Muscle layer of colon (tissue), 2 donors: ENCODE results near the gene TTC34.
"Not testable (repeated sequence)": the region's sequence is repeated elsewhere in the genome, so short reads cannot be mapped to it uniquely, and the experiment has no call there.

ENCODE experiments used
- H3K27ac ChIP-seq: one replicate; pipeline ENCODE4 v1.7.0; 2013; ENCODE audit warnings: low read depth, mild to moderate bottlenecking, low read length, moderate library complexity
- H3K27me3 ChIP-seq, 2 donors: one replicate each; pipeline ENCODE4 v1.7.0; 2013; ENCODE audit warnings: low read length in 2 of 2, mild to moderate bottlenecking in 2 of 2; ENCODE audit not compliant: insufficient read depth in 2 of 2, control insufficient read depth in 1 of 2
- H3K36me3 ChIP-seq: one replicate; pipeline ENCODE4 v1.7.0; 2013; ENCODE audit warnings: mild to moderate bottlenecking, low read length; ENCODE audit not compliant: insufficient read depth
- H3K4me1 ChIP-seq: one replicate; pipeline ENCODE4 v1.7.0; 2013; ENCODE audit warnings: mild to moderate bottlenecking, low read length; ENCODE audit not compliant: insufficient read depth
- H3K4me3 ChIP-seq, 2 donors: one replicate each; pipeline ENCODE4 v1.7.0; 2013; ENCODE audit warnings: low read length in 2 of 2, low read depth in 1 of 2, mild to moderate bottlenecking in 1 of 2, moderate library complexity in 1 of 2
- H3K9ac ChIP-seq: one replicate; pipeline ENCODE4 v1.7.0; 2013; ENCODE audit warnings: low read length
- H3K9me3 ChIP-seq: one replicate; pipeline ENCODE4 v1.7.0; 2013; ENCODE audit warnings: mild to moderate bottlenecking, low read length
- donor health status: abdominal sarcoma.
- donor health status: Adenocarcinoma of cecum.

TTC34 gene

DNA sequence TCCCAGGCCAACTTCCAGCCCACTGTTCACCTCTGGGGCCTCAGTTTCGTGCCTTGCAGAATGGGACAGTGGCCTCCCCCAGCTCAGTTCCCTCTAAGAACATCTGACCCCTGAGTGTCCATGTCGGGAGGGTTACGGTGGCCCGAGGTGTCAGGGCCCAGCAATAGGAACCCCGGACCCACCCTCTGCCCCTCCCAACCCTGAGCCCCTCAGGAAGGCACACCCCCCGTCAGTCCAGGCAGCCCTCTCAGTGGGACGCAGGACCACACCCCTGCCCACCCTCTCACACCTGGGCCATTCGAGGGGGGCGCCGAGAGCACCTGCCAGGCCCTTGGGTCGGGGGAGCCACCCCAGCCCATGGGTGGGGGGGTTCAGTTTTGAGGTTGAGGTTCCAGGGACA lies 447 bp downstream of the TTC34 start:
- no peak overlapping the region for H3K27ac ChIP-seq
- no peak overlapping the region for H3K9ac ChIP-seq
- H3K9me3 ChIP-seq, result no peaks in the 10 kb centered on the region
- no peak overlapping the region for H3K4me3 ChIP-seq
- peaks cover 0 to 43% of the 10 kb centered on the region in 2 donors for H3K27me3 ChIP-seq
- H3K4me1 ChIP-seq, result no peaks in the 10 kb centered on the region
- no peaks in the 10 kb centered on the region for H3K36me3 ChIP-seq

DNA sequence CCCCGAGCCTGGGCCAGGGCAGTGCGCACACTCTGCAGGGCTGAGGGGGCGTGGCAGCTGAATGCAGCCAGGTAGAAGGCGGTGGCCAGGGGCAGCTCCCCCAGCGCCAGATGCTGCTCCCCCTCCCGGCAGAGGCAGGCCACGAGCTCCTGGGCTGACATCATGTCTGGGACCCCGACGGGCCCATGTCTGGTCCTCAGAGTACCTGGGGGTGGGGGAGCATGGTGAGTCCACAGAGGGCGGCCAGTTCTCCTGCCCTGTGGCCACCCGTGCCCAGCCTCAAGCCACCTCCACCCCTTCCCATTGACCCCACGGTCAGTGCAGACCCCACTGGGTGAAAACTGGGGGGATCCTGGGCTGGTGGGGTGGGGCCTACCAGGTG lies 838 bp downstream of the TTC34 start:
- no peaks in the 10 kb centered on the region for H3K4me1 ChIP-seq
- H3K27me3 ChIP-seq, result peaks cover 0 to 39% of the 10 kb centered on the region in 2 donors
- no peaks in the 10 kb centered on the region for H3K9me3 ChIP-seq
- H3K9ac ChIP-seq, result no peak overlapping the region
- H3K36me3 ChIP-seq, result no peaks in the 10 kb centered on the region
- no peak overlapping the region for H3K4me3 ChIP-seq
- no peak overlapping the region for H3K27ac ChIP-seq

DNA sequence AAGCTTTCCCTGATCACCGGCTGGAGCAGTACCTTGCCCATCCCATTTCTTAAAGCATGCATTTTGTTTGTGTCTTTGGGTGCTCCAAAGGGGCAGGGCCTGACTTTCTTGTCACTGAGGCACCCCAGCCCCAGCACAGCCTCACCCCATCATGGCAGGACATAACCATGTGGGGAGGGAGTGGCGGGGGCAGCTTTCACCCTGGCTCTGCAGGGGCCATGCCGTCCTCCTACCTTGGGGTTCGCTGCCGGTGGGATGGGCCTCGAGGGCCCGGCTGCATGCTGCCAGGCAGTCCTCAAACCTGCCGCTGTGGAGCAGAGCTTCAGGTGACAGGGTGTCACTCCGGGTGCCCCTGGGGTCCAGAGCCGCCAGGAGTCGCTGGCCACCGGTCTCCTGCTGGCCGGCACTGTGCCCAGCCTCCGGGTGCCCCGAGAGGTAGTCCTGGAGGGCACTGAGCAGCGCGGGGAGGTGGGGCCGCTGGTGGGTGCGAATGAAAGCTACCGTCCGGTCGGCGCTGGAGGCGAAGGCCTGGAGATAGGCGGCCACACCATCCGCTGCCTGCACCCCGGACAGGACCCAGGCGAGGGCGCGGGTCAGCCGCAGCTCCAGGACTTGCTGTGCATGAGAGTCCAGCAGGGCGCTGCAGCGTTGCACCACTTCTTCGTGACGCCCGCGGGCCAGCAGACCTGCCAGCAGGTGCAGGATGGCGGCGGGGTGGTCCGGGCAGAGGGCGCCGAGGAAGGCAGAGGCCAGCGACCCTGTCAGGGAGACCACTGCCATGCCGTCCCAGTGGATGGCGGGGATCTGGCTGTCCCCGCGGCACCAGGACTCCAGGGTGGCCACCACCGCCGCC lies 1.5 kb downstream of the TTC34 start:
- Histone ChIP-seq H3K36me3 (no peaks in the 10 kb centered on the region), H3K9ac (no peak overlapping the region), H3K4me1 (no peaks in the 10 kb centered on the region), H3K27ac (no peak overlapping the region), H3K9me3 (no peaks in the 10 kb centered on the region), H3K27me3 (peaks cover 0 to 36% of the 10 kb centered on the region in 2 donors), H3K4me3 (no peak overlapping the region)

DNA sequence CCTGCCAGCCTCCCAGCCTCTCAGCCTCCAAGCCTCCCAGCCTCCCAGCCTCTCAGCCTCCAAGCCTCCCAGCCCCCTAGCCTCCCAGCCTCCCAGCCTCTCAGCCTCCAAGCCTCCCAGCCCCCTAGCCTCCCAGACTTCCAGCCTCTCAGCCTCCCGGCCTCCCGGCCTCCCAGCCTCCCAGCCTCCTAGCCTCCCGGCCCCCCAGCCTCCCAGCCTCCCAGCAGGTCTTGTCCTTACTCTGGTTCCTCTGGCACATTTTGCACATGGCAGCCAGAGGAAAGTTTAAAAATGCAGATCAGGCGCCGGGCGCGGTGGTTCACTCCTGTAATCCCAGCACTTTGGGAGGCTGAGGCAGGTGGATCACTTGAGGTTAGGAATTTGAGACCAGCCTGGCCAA lies 2.5 kb downstream of the TTC34 start:
- not testable (repeated sequence) for H3K9me3 ChIP-seq, H3K36me3 ChIP-seq, H3K27ac ChIP-seq, H3K4me1 ChIP-seq, H3K4me3 ChIP-seq, H3K9ac ChIP-seq
- peaks cover 0 to 34% of the 10 kb centered on the region in 2 donors for H3K27me3 ChIP-seq

DNA sequence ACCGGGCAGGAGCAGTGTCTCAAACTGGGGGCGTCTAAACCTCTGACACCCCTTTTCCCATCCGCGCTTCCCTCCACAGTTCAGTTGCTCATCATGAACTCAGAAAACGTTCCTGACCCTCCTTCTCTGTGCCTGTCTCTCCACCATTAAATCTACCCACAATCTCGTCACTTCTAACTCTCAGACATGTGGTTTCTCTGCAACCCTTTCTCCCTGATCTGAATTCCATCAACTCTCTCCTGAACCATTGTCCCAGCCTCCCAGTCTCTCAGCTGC lies 3.8 kb downstream of the TTC34 start:
- no peak overlapping the region for H3K27ac ChIP-seq

DNA sequence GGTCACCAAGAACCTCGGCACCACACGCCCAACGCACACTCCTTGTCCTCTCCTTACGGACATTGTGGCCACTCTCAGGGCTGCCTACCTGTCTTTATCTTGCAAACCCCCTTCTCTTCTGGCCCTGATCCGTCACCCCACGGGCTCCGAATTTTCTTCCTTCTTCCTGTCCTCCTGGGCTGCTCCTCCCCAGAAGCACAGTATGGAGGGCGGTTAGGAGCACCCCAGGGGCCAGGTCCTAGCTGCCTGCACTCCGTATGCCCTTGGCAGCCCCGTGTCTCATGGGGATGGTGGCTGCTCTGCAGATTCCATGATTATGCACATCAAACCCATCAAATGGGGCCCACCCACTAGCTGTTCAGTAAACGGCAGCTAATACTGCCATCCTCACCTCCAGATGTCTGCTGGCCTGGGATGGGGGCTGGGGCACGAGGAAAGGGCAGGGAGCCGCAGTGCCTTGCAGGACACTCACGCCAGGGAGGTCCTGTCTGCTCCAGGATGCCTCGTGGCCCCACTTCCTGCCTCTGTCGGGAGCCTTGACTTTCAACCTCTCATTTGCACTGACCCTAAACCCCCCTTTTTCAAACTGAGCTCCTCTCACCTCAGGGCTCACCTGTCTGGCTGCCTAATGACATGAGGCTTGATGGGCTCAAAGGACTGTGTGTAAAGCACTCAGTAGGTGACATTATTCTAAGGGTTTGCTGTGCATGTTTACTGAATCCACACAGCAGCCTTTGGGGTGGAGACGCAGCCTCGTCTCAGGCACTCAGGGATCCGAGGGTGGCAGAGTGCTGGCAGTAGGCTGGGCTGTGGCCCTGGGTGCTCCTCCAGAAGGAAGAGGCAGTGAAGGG lies 4.4 kb downstream of the TTC34 start:
- Histone ChIP-seq H3K27ac (no peak overlapping the region), H3K27me3 (peaks cover 0 to 24% of the 10 kb centered on the region in 2 donors), H3K9me3 (peaks cover 3% of the 10 kb centered on the region), H3K36me3 (no peaks in the 10 kb centered on the region), H3K9ac (no peak overlapping the region), H3K4me3 (no peak overlapping the region), H3K4me1 (no peaks in the 10 kb centered on the region)

More for the DNA sequence above, 3.8 kb downstream of the TTC34 start:
- Histone ChIP-seq H3K36me3 (no peaks in the 10 kb centered on the region), H3K9me3 (peaks cover 3% of the 10 kb centered on the region), H3K27me3 (peaks cover 0 to 27% of the 10 kb centered on the region in 2 donors), H3K4me1 (no peaks in the 10 kb centered on the region), H3K4me3 (no peak overlapping the region), H3K9ac (no peak overlapping the region)

DNA sequence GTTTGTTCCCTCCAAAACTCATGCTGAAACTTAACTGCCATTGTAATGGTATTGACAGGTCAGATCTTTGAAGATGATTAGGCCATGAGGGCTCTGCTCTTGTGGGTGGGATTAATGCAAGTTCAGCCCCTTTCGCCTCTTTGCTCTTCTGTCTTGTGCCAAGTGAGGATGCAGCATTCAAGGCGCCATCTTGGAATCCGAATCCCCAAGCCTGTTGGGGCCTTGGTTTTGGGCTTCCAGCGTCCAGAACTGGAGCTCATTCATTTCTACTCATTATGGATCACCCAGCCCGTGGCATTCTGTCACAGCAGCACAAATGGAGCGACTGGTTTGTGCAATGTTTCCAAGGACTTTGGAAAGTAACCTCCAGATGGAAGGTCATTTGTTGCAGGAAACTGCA lies 5.6 kb downstream of the TTC34 start:
- Histone ChIP-seq H3K9me3 (peaks cover 3% of the 10 kb centered on the region), H3K27ac (no peak overlapping the region), H3K36me3 (no peaks in the 10 kb centered on the region), H3K4me1 (no peaks in the 10 kb centered on the region), H3K4me3 (no peak overlapping the region), H3K27me3 (peaks cover 0 to 18% of the 10 kb centered on the region in 2 donors), H3K9ac (no peak overlapping the region)

DNA sequence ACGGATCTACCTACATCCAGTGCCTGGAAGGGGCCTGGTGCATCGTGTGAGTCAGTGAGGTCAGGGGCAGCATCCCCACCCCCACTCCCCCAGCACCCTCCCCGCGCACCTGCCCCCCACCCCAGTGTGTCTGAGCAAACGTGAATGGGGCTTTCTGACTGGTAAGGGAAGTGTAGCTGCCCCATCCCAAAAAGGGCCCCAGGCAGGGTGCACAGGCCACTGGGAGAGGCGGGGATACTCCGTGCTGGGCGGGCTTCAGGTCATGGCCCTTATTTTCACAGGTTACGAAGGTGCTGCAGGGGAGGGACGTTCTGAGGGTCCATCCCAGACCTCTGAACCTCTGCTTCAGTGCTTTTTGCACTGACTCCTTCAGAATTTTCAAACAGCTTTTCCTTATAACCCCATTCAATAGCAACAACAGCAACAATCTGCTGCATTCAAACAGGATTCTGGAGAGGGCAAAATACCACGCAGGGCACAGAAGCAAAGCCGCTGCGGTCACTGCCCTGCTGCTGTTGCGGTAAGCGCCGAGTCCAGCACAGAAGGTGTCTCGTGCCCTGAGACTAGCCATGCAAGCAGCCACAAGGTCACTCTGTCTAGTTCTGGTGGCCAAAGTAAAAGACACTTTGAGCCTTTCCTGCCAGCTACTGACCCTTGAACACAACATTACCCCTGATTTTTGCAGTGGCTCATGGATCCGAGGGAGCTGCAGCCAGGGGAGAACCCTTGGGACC lies 10.3 kb downstream of the TTC34 start:
- H3K27me3 ChIP-seq, result peaks cover 10 to 41% of the 10 kb centered on the region in 2 donors

DNA sequence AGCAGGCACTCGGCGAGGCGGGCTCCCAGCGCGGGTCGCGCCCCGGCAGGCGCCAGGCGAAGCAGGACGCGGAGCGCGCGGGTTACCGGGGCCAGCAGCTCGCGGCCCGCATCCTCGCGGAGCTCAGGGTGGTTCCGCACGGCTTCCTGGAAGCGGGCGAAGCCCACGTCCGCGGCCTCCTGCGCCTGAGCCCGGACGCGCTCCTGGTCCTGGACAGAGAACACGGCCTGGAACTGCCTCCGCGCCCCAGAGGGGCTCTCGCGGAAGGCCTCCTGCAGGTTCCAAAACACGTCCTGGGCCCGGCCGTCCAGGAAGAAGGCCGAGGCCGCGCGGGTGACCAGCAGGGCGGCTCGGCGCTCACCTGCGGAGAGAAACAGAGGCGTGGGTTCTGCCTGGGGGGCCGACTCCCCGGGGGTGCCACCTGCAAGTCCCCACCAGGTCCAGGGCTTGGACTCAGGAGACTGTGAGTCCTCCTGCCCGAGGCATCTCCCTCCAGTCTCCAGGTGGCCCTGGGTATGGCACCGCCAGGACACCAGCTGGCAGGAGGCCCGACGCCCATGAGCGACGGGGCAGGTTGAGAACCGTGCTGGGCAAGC lies 11.4 kb downstream of the TTC34 start:
- Histone ChIP-seq H3K9ac (no peak overlapping the region), H3K27me3 (peaks cover 10 to 47% of the 10 kb centered on the region in 2 donors), H3K4me1 (no peaks in the 10 kb centered on the region), H3K36me3 (no peaks in the 10 kb centered on the region), H3K4me3 (no peak overlapping the region), H3K27ac (no peak overlapping the region), H3K9me3 (peaks cover 3% of the 10 kb centered on the region)

More for the DNA sequence above, 10.3 kb downstream of the TTC34 start:
- H3K27ac ChIP-seq, result no peak overlapping the region
- no peaks in the 10 kb centered on the region for H3K36me3 ChIP-seq
- peaks cover 3% of the 10 kb centered on the region for H3K9me3 ChIP-seq
- no peak overlapping the region for H3K4me3 ChIP-seq
- no peak overlapping the region for H3K9ac ChIP-seq
- H3K4me1 ChIP-seq, result no peaks in the 10 kb centered on the region

DNA sequence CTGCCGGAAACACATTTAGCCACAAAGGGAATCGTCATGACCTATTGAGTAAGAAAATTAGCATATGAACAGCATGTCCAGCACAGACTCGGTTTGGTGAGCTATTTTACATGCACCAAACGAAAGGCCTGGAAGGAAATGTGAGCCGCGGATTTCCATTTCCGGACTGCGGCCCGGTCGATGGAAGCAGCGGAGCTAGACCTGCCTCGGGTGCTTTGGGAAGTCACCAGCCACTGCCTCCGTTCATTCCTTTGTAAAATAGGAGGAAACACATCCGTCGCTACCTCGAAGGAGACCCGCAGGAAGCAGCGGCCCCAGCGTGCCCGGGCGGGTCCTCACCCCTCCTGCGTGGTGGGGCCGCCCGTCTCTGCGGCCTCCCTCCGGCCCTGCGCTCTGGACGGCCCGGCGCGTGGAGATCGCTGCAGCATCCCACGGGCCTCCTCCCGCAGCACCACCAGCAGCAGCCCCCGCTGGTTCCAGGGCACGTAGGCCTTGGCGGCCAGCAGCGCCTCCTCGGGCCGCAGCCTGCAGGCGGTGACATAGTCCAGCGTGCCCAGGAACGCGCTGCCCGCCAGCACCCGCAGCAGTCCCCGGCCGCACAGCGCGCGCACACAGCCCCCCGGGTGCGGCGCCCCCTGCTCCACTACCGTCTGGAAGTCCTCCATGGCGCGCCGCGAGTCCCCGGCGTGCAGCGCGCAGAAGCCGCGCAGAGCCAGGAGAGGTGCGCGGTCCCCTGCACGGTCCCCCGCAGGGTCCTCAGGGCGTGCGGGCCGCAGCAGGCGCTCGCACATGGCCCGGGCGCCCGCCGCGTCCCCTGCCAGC lies 12.1 kb downstream of the TTC34 start:
- no peak overlapping the region for H3K9ac ChIP-seq
- H3K27ac ChIP-seq, result no peak overlapping the region
- H3K36me3 ChIP-seq, result no peaks in the 10 kb centered on the region
- H3K4me3 ChIP-seq, result no peak overlapping the region
- peaks cover 10 to 49% of the 10 kb centered on the region in 2 donors for H3K27me3 ChIP-seq
- H3K9me3 ChIP-seq, result peaks cover 3% of the 10 kb centered on the region
- H3K4me1 ChIP-seq, result no peaks in the 10 kb centered on the region
